Measurements from ENCODE around the gene UBALD1.

UBALD1 gene
- total RNA-seq = 9.3 to 15.5 (median 13.0) reads per million in 9 experiments

- Mint-ChIP-seq H3K4me3 (peak within 1 kb of the TSS; percentile 93 to 95), H3K36me3 (ENCODE audit: insufficient read depth) (peaks cover 18% of the 10 kb centered on the region), H3K4me1 (ENCODE audit: low read depth in 2 of 2) (peaks cover 12 to 30% of the 10 kb centered on the region in 2 donors), H3K27ac (peak within 1 kb of the TSS; percentile 95 to 96), H3K9me3 (no peaks in the 10 kb centered on the region), H3K27me3 (no peaks in the 10 kb centered on the region)
- peak; percentile 48 for ATAC-seq (replicated peaks)
- DNase-seq = peak; percentile 56 to 66 (median 61)
Observed at GRCh38 chr16:4614571-4615383, at the start of gene UBALD1. Gene UBALD1 (minus strand): TSS chr16:4614888. CDS start chr16:4614797, 91 bp downstream.

DNA sequence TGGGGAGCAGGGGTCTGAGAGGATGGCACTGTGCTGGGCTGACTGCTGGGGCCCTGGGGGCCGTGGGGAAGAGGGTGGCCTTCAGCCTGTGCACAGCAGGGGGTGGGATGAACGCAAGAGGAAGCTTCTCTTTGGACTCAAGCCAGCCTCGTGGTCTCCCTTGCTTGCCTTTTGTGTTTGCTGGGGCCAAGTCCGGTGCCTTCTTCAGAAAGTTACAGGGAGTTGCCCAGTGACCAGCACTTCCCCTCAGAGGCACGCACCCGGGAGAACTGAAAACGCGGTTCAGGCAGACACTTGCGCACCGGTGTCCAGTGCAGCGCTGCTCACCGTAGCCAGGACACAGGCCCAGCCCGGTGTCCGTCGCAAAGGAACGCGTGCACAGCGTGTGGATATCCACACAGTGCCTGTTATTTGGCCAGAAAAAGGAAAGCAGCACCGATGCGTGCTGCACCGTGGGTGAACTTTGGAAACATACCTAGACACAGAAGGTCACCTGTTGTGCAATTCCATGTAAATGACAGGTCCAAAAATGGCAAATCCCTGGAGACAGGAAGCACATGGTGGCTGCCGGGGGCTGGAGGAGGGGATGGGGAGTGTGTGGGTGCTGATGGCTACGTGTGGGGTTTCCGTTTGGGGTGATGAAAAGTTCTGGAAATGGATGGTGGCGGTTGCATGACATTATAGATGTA lies 49.2 kb upstream of the UBALD1 start:
- H3K4me3 Mint-ChIP-seq = peak overlapping the region; percentile 40 to 73
- peaks cover 26% of the 10 kb centered on the region for H3K36me3 Mint-ChIP-seq (ENCODE audit: insufficient read depth)
- no peaks in the 10 kb centered on the region for H3K9me3 Mint-ChIP-seq
- no peaks in the 10 kb centered on the region for H3K27me3 Mint-ChIP-seq
- DNase-seq = no peak
- no peak for ATAC-seq (replicated peaks)
- H3K27ac Mint-ChIP-seq = peak overlapping the region; percentile 68 to 85
- peaks cover 9 to 32% of the 10 kb centered on the region in 2 donors for H3K4me1 Mint-ChIP-seq (ENCODE audit: low read depth in 2 of 2)

DNA sequence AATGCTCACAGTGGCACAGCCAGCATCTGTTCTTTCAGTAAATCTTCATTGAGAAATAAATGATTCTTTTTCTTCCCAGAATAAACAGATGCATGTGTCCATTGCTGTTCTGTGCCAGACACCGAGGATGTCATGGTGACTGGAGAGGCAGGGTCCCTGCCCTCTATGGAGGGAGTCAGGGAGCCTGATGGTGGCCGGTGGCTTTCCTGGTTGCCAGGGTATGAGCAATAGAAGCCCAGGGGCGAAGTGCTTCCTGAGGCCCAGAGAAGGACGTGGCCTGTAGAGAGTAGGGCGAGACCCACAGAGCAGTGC lies 48.7 kb upstream of the UBALD1 start:
- Mint-ChIP-seq H3K36me3 (ENCODE audit: insufficient read depth) (peaks cover 31% of the 10 kb centered on the region), H3K9me3 (no peaks in the 10 kb centered on the region), H3K27ac (peak overlapping the region; percentile 68 to 85), H3K4me3 (peak overlapping the region; percentile 40 to 73), H3K27me3 (no peaks in the 10 kb centered on the region), H3K4me1 (ENCODE audit: low read depth in 2 of 2) (peaks cover 9 to 33% of the 10 kb centered on the region in 2 donors)
- no peak for ATAC-seq (replicated peaks)
- no peak for DNase-seq

GRCh38 chr16:4661661-4662060 lies 47.0 kb upstream of the UBALD1 start:
- Mint-ChIP-seq H3K27me3 (no peaks in the 10 kb centered on the region), H3K4me3 (no peak overlapping the region), H3K9me3 (no peaks in the 10 kb centered on the region), H3K36me3 (ENCODE audit: insufficient read depth) (peaks cover 42% of the 10 kb centered on the region), H3K27ac (peak overlapping the region in 1 of 2 donors; percentile 75), H3K4me1 (ENCODE audit: low read depth in 2 of 2) (peaks cover 9 to 33% of the 10 kb centered on the region in 2 donors)
- DNase-seq (no peak), ATAC-seq (replicated peaks) (no peak)

GRCh38 chr16:4660454-4661007 lies 45.8 kb upstream of the UBALD1 start:
- peak; percentile 23 to 62 (median 59) for DNase-seq
- Mint-ChIP-seq H3K4me3 (peak overlapping the region in 1 of 2 donors; percentile 50), H3K27me3 (no peaks in the 10 kb centered on the region), H3K27ac (peak overlapping the region; percentile 31 to 75), H3K36me3 (ENCODE audit: insufficient read depth) (peaks cover 47% of the 10 kb centered on the region), H3K4me1 (ENCODE audit: low read depth in 2 of 2) (peaks cover 9 to 32% of the 10 kb centered on the region in 2 donors), H3K9me3 (no peaks in the 10 kb centered on the region)
- ATAC-seq (replicated peaks) = peak; percentile 75

DNA sequence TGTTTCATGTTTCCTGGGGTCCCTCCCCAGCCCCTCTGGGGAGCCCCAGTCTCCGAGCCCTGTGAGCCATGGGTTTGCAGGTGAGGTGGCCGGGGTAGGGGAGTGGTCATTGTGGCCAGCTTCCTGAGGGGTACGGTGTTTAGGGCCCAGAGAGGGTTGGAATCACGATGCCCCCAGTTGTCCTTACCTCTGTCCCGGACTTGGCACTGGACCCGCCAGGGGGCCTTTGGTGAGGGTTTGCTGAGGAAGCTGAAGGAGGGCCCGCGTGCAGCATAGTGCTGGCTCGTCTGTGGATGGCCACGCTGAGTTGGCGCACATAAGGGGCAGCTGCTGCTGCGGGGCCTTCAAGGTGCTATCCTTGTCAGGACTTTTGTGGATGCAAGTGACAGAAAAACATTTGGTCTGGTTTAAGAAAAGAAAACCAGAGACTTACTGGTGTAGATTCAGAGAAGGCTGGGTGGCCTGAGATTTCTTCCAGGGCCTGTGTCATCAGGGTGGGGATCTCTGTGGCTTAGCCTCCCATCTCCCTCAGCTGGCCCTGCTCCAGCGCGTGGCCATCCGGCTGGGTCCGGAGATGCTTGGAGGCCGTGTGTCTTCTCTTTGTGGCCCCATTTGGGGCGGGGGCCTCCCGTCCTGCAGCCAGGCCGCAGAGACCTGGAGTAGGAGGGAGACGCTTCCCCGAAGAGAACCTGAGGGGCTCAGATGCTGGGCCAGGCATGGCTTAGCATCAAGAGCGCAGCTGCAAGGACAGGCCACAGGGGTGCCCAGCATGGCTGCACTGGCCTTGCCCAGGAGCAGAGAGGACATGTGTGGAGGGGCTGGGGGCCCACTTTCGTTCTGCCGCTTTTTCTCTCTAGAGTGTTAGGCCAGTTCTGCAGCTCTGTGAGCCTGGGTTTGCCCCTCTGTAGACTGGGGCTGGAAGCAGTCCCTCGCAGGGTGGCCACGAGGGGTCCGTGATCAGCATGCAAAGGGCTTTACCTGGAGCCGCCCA lies 45.0 kb upstream of the UBALD1 start:
- ATAC-seq (replicated peaks) (no peak), DNase-seq (no peak)
- H3K36me3 Mint-ChIP-seq (ENCODE audit: insufficient read depth) = peaks cover 48% of the 10 kb centered on the region
- H3K9me3 Mint-ChIP-seq = no peaks in the 10 kb centered on the region
- peaks cover 8 to 28% of the 10 kb centered on the region in 2 donors for H3K4me1 Mint-ChIP-seq (ENCODE audit: low read depth in 2 of 2)
- no peaks in the 10 kb centered on the region for H3K27me3 Mint-ChIP-seq
- H3K27ac Mint-ChIP-seq = peak overlapping the region; percentile 64 to 78
- peak overlapping the region in 1 of 2 donors; percentile 50 for H3K4me3 Mint-ChIP-seq

DNA sequence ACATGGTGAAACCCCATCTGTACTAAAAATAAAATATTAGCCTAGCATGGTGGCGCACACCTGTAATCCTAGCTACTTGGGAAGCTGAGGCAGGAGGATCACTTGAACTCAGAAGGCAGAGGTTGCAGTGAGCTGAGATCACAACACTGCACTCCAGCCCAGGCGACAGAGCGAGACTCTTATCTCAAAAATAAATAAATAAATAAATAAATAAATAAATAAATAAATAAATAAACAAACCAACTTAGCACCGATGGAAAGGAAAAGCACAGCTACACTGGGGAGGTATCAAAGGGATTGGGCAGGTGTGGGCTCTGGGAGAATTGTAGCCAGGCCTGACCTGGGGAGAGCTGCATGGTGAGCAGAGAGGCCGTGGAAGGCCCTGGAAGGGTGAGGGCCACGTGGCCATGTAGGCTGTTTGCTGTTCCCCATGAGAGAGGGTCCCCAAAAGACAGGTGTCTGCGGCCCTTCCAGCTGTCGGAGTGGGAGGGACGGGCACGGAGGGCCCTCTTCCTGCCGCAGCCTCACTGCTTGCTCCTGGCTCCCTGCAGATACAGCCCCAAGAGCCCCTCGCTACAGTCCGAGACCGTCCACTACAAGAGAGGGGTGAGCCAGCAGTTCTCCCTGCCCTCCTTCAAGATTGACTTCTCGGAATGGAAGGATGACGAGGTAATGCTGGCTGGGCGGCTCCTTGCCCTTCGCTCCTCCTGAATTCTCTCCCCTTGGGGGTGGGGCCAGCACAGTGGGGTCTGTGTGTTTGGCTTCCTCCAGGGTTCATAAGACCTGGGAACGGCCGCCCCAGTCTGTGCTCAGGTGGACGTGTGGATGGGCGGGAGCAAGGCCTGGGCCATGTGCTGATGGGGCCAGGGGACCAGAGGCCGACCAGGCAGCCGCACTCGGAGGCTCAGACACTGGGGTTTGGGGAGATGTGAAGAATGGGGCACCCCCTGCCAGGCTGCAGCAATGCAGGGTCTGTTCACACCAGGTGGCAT lies 42.3 kb upstream of the UBALD1 start:
- DNase-seq = no peak
- H3K36me3 Mint-ChIP-seq (ENCODE audit: insufficient read depth) = peaks cover 48% of the 10 kb centered on the region
- no peaks in the 10 kb centered on the region for H3K9me3 Mint-ChIP-seq
- H3K27ac Mint-ChIP-seq = no peak overlapping the region
- no peak for ATAC-seq (replicated peaks)
- H3K4me1 Mint-ChIP-seq (ENCODE audit: low read depth in 2 of 2) = peaks cover 0 to 15% of the 10 kb centered on the region in 2 donors
- H3K4me3 Mint-ChIP-seq = no peak overlapping the region
- no peaks in the 10 kb centered on the region for H3K27me3 Mint-ChIP-seq

DNA sequence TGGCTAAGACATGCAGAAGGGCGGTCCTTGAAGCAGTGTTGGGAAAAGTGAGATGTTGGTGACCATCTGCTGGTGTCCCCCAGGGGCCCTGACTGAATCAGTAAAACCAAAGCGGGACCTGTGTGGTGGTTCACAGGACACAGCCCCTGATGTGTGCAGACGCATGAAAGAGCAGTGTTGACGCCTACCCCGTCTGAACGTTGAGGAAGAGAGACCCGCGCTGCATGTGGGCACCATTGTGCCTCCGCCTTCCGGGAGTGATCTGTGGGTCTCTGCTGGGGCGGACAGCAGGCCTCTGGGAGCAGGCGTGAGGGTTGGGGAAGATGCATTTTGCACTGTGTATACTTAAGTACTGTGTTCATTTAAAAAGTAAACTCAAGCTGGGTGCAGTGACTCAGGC lies 41.5 kb upstream of the UBALD1 start:
- Mint-ChIP-seq H3K4me1 (ENCODE audit: low read depth in 2 of 2) (peaks cover 0 to 15% of the 10 kb centered on the region in 2 donors), H3K27ac (no peak overlapping the region), H3K4me3 (no peak overlapping the region), H3K36me3 (ENCODE audit: insufficient read depth) (peaks cover 48% of the 10 kb centered on the region), H3K9me3 (no peaks in the 10 kb centered on the region), H3K27me3 (no peaks in the 10 kb centered on the region)
- ATAC-seq (replicated peaks) (no peak), DNase-seq (no peak)

DNA sequence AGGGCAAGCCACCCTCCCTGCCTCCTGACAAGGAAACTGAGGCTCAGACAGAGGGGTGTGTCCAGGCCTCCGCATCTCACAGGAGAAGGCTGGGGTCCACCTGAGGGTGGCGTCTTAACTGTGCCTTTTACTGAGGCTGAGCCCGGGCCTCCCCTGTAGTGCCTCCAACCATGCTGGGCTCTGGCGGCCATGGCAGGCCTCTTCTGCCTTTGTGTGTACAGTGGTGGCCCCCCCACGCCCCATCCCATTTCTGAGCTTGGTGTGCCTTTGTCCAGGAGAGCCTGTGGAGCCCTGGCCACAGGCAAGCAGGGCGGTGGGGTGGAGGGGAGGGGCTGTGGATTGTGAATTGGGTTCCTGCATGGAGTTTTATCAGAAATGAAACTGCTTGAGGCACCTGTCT lies 41.1 kb upstream of the UBALD1 start:
- no peak for ATAC-seq (replicated peaks)
- Mint-ChIP-seq H3K27me3 (no peaks in the 10 kb centered on the region), H3K36me3 (ENCODE audit: insufficient read depth) (peaks cover 51% of the 10 kb centered on the region), H3K9me3 (no peaks in the 10 kb centered on the region), H3K4me1 (ENCODE audit: low read depth in 2 of 2) (peaks cover 0 to 12% of the 10 kb centered on the region in 2 donors), H3K27ac (no peak overlapping the region), H3K4me3 (no peak overlapping the region)
- DNase-seq = no peak

GRCh38 chr16:4654964-4655590 lies 40.4 kb upstream of the UBALD1 start:
- Mint-ChIP-seq H3K9me3 (no peaks in the 10 kb centered on the region), H3K4me1 (ENCODE audit: low read depth in 2 of 2) (peaks cover 5 to 12% of the 10 kb centered on the region in 2 donors), H3K27ac (peak overlapping the region in 1 of 2 donors; percentile 60), H3K36me3 (ENCODE audit: insufficient read depth) (peaks cover 52% of the 10 kb centered on the region), H3K27me3 (no peaks in the 10 kb centered on the region), H3K4me3 (no peak overlapping the region)
- DNase-seq = no peak
- ATAC-seq (replicated peaks) = no peak

- ATAC-seq (replicated peaks) (no peak), DNase-seq (no peak)
- Mint-ChIP-seq H3K4me1 (ENCODE audit: low read depth in 2 of 2) (peaks cover 9 to 10% of the 10 kb centered on the region in 2 donors), H3K36me3 (ENCODE audit: insufficient read depth) (peaks cover 52% of the 10 kb centered on the region), H3K4me3 (no peak overlapping the region), H3K27me3 (no peaks in the 10 kb centered on the region), H3K27ac (peak overlapping the region in 1 of 2 donors; percentile 60), H3K9me3 (no peaks in the 10 kb centered on the region)
Observed at GRCh38 chr16:4654011-4654963, 39.6 kb upstream of the UBALD1 start.
